Caco-2 (cell line): ENCODE results near the gene NRXN3. TPM values are rescaled to one million over a fixed set of nuclear protein-coding genes. Genes with fewer than 3 reads are reported as not detected.
A peak's percentile ranks its signal among the peaks of the same experiment; 100 is the strongest.

Source experiments
- BruUV-seq: library from RNA; stranded (reverse); fragments of 400-500 nt; replicated peaks from 2 replicates; lab custom pipeline; 2021; lab: Mats Ljungman, UMichigan
- CTCF ChIA-PET: fragments of 300-600 bp; sonication (Branson Sonifier 250); formaldehyde crosslinking; loops from one replicate; lab custom pipeline; 2022; ENCODE audit warnings: antibody characterized with exemption; lab: Charles Lee
- POLR2A ChIA-PET: fragments of 300-600 bp; sonication (Branson Sonifier 250); formaldehyde crosslinking; loops from one replicate; lab custom pipeline; 2022; ENCODE audit warnings: antibody characterized with exemption; lab: Charles Lee
- DNase-seq, 2 experiments: peaks; one replicate each; pipeline versions ENCODE4 v3.0.0 to v3.0.0-alpha.2; 2020 to 2022
- H3K27me3 ChIP-seq: replicated peaks from 2 replicates; pipeline ENCODE4 v1.6.0; 2011; ENCODE audit warnings: low read length; ENCODE audit not compliant: control insufficient read depth, insufficient read depth
- H3K36me3 ChIP-seq: 2 replicates; pipeline ENCODE4 v1.5.1; 2011; ENCODE audit warnings: low read length; ENCODE audit not compliant: control insufficient read depth, insufficient read depth
- H3K4me1 ChIP-seq: fragments of 250-450 bp; sonication (Bioruptor Pico); 2 replicates; pipeline ENCODE4 v1.5.1; 2020; ENCODE audit warnings: mild to moderate bottlenecking
- H3K4me3 ChIP-seq: 2 replicates; pipeline ENCODE4 v1.5.1; 2011; ENCODE audit warnings: low read depth, mild to moderate bottlenecking, control low read depth, low read length
- H3K9me3 ChIP-seq: fragments of 250-450 bp; sonication (Bioruptor Pico); 2 replicates; pipeline ENCODE4 v1.5.1; 2020; ENCODE audit warnings: mild to moderate bottlenecking, moderate library complexity
- H3K27ac Mint-ChIP-seq: one replicate; pipeline ENCODE4 v1.8.0; 2022; ENCODE audit warnings: mixed read lengths; ENCODE audit not compliant: unreplicated experiment
- H3K27me3 Mint-ChIP-seq: one replicate; pipeline ENCODE4 v1.8.0; 2022; ENCODE audit warnings: mixed read lengths; ENCODE audit not compliant: insufficient read depth, unreplicated experiment
- H3K36me3 Mint-ChIP-seq: one replicate; pipeline ENCODE4 v1.8.0; 2022; ENCODE audit warnings: mild to moderate bottlenecking, mixed read lengths; ENCODE audit not compliant: insufficient read depth, unreplicated experiment
- H3K4me1 Mint-ChIP-seq: one replicate; pipeline ENCODE4 v1.8.0; 2022; ENCODE audit warnings: low read depth, mixed read lengths; ENCODE audit not compliant: unreplicated experiment
- H3K4me3 Mint-ChIP-seq: one replicate; pipeline ENCODE4 v1.8.0; 2022; ENCODE audit warnings: mild to moderate bottlenecking, moderate library complexity, mixed read lengths; ENCODE audit not compliant: unreplicated experiment
- H3K9me3 Mint-ChIP-seq: one replicate; pipeline ENCODE4 v1.8.0; 2022; ENCODE audit warnings: mixed read lengths; ENCODE audit not compliant: unreplicated experiment
- CTCF ChIP-seq, 2 experiments: fragments of 200-600 bp in 1 of 2; IDR thresholded peaks; 1 replicate in 1 of 2; 2 replicates in 1 of 2; pipeline versions ENCODE4 v1.5.1 to v1.8.0; 2011 to 2022; ENCODE audit warnings: antibody characterized with exemption in 1 of 2, control low read depth in 1 of 2, inconsistent platforms in 1 of 2, low read depth in 1 of 2, low read length in 1 of 2, mild to moderate bottlenecking in 1 of 2, moderate library complexity in 1 of 2; ENCODE audit not compliant: insufficient read depth in 1 of 2, severe bottlenecking in 1 of 2, unreplicated experiment in 1 of 2
- intact Hi-C: fragments of 100-400 bp; cut with micrococcal nuclease; formaldehyde crosslinking; loops from one replicate; pipeline ENCODE4 v1.10.0; 2022; ENCODE audit not compliant: unreplicated experiment
- total RNA-seq: library from RNA; stranded (reverse); gene quantifications from 2 replicates; pipeline ENCODE4 v1.2.3, GENCODE V29; 2022

The NRXN3 gene
- total RNA-seq, 1 experiment from 2014 or later, result 12.4 TPM

DNA sequence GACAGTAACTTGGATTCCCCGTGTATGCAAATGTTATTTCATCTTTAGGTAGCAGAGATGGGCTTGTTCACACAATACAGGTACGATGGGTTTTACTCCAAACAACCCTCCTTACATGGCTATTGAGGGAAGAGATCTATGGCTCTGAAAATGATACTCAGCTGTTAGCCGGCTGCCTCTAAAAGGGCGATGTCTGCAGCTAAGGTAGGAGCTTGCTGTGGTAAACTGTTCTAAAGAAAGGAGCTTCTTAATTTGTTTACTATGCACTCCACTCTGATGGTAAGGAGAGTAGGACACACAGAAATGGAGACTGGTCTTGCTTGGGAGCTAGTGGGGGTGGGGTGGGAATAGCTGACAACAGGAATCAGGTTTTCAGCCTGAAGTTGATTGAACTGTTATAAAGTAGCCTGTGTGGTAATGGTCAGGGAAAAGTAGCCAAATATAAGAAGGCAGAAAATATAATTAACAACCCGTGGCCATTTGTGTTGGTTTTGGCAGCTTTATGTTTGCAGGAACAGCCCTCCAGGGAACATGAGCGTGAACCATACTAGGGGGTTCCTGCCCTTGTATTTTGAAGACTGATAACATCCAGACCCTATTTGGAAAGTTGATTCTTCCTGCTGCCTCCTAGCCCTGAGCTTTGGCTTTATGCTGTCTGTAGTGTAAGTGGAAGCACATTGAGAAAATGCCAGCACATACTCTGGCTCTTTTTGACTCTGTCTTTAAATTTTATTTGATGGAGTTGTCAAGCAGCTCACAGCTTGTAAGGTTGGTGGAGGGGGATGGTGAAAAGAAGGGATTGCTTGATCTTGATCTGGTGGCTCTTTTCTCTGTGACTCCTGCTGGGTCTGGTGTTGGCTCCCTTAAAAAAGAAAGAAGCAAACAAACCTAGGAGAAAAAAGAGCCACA, 1111.3 kb downstream of the NRXN3 start:
- Mint-ChIP-seq H3K4me1 (peaks cover 46% of the 10 kb centered on the region), H3K9me3 (no peaks in the 10 kb centered on the region), H3K27ac (no peak overlapping the region), H3K4me3 (peak overlapping the region; percentile 95), H3K27me3 (peaks cover 4% of the 10 kb centered on the region), H3K36me3 (peaks cover 11% of the 10 kb centered on the region)
- CTCF ChIA-PET, result no interaction called here
- no peaks in the 10 kb centered on the region for H3K36me3 ChIP-seq
- no peaks in the 10 kb centered on the region for H3K9me3 ChIP-seq
- H3K4me3 ChIP-seq, result no peak overlapping the region
- peaks cover 21% of the 10 kb centered on the region for H3K4me1 ChIP-seq
- intact Hi-C loops, result no loop called here
- TF ChIP-seq CTCF (IDR thresholded peaks at IDR 0.05; ENCODE audit: insufficient read depth in 1 of 2, low read depth in 1 of 2, low read length in 1 of 2, severe bottlenecking in 1 of 2, unreplicated experiment in 1 of 2), result no peak
- DNase-seq, result no peak
- H3K27me3 ChIP-seq, result no peaks in the 10 kb centered on the region
- POLR2A ChIA-PET, result no interaction called here
- BruUV-seq, result no TSS peak

DNA sequence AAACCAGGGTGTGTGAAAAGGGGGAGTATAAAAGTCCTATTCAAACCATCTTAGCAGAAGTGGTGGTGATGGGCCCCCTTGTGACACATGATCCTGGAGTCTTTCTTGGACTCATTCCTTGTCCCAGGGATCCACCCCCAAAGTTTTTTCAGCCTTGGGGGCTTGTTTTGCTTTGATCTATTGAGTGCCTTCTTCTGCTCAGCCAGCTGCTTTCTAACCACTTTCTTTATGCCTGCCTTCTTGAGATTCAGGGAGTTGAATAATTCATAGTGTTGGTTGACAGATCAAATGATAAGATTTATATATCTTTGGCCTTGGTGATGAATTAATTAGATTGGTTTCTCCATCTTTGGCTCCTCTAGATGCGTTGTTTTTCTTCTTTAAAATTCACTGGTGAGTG, 1114.4 kb downstream of the NRXN3 start:
- CTCF ChIA-PET, result no interaction called here
- POLR2A ChIA-PET, result no interaction called here
- H3K4me1 ChIP-seq, result peaks cover 27% of the 10 kb centered on the region
- H3K36me3 ChIP-seq, result no peaks in the 10 kb centered on the region
- H3K9me3 ChIP-seq, result no peaks in the 10 kb centered on the region
- peaks cover 46% of the 10 kb centered on the region for H3K4me1 Mint-ChIP-seq
- BruUV-seq, result no TSS peak
- H3K4me3 Mint-ChIP-seq, result no peak overlapping the region
- no peaks in the 10 kb centered on the region for H3K27me3 ChIP-seq
- H3K4me3 ChIP-seq, result no peak overlapping the region
- TF ChIP-seq CTCF (IDR thresholded peaks at IDR 0.05; ENCODE audit: insufficient read depth in 1 of 2, low read depth in 1 of 2, low read length in 1 of 2, severe bottlenecking in 1 of 2, unreplicated experiment in 1 of 2), result no peak
- DNase-seq, result no peak
- H3K27me3 Mint-ChIP-seq, result peaks cover 4% of the 10 kb centered on the region
- no peak overlapping the region for H3K27ac Mint-ChIP-seq
- intact Hi-C loops, result loop anchor here (5.0 kb wide), 1 partner anchor 138 kb away; no protein-coding TSS in a partner anchor
- H3K9me3 Mint-ChIP-seq, result no peaks in the 10 kb centered on the region
- H3K36me3 Mint-ChIP-seq, result peaks cover 11% of the 10 kb centered on the region

GRCh38 chr14:79285263-79285662, 1115.1 kb downstream of the NRXN3 start:
- no TSS peak for BruUV-seq
- Mint-ChIP-seq H3K27me3 (peaks cover 4% of the 10 kb centered on the region), H3K27ac (no peak overlapping the region), H3K36me3 (peaks cover 11% of the 10 kb centered on the region), H3K4me3 (no peak overlapping the region), H3K9me3 (no peaks in the 10 kb centered on the region), H3K4me1 (peaks cover 46% of the 10 kb centered on the region)
- H3K27me3 ChIP-seq, result no peaks in the 10 kb centered on the region
- no peak overlapping the region for H3K4me3 ChIP-seq
- CTCF ChIA-PET, result no interaction called here
- POLR2A ChIA-PET, result no interaction called here
- no peak for DNase-seq
- H3K4me1 ChIP-seq, result peaks cover 27% of the 10 kb centered on the region
- no peaks in the 10 kb centered on the region for H3K36me3 ChIP-seq
- no peaks in the 10 kb centered on the region for H3K9me3 ChIP-seq
- intact Hi-C loops, result loop anchor here (5.0 kb wide), 1 partner anchor 137 kb away; no protein-coding TSS in a partner anchor
- no peak for TF ChIP-seq CTCF (IDR thresholded peaks at IDR 0.05; ENCODE audit: insufficient read depth in 1 of 2, low read depth in 1 of 2, low read length in 1 of 2, severe bottlenecking in 1 of 2, unreplicated experiment in 1 of 2)
